Activated CD8-positive, alpha-beta memory T cell treated with anti-CD3 and anti-CD28 coated beads for 4 hours (primary cell): ENCODE measurements around the gene KRTAP22-1.

ENCODE experiments used
- DNase-seq, 2 donors: peaks; one replicate each; pipeline ENCODE4 v3.0.0-alpha.2; 2020; ENCODE audit warnings: low read depth in 2 of 2

Gene KRTAP22-1

DNA sequence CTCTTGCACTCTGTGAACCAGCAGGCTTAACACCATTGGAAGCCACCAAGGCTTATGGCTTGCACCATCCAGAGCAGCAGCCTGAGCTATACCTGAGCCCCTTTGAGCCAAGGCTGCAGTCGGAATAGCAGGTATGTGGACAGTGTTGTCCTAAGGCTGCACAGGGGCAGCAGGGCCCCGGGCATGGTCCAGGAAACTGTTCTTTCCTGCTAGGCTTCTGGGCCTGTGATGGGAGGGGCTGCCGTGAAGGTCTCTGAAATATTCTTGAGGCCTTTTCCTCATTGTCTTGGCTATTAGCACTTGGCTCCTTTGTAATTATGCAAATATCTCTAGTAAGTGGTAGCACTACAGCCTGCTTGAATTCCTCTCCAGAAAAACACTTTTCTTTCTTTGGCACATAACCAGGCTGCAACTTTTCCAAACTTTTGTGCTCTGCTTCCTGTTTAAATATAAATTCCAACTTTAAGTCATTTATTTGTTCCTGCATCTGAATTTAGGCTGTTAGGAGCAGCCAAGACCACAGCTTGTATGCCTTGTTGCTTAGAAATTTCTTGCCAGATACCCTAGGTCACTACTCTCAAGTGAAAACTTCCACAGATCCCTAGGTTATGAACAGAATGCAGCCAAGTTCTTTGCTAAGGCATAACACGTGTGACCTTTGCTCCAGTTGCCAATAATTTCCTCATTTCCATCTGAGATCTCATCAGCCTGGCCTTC is 24.7 kb downstream of the KRTAP22-1 start:
- DNase-seq: no peak

DNA sequence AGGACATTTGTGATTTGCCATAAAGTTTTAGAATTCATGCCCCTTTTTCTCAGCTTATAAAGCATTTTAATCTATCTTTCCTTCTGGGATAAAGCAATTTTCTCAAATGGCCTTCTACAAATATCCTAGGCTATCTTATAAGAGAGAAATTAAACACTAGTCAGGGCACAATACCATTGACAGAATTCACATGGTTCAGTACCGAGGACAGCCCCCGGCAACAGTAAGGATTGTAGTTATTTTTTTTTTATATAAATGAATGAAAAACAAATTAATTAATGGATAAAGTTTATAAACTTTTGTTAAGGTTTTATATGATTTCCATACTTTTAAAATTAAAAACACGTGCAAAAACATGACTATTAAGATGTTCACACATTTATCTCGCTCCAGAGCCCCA is 27.2 kb downstream of the KRTAP22-1 start:
- DNase-seq: no peak

DNA sequence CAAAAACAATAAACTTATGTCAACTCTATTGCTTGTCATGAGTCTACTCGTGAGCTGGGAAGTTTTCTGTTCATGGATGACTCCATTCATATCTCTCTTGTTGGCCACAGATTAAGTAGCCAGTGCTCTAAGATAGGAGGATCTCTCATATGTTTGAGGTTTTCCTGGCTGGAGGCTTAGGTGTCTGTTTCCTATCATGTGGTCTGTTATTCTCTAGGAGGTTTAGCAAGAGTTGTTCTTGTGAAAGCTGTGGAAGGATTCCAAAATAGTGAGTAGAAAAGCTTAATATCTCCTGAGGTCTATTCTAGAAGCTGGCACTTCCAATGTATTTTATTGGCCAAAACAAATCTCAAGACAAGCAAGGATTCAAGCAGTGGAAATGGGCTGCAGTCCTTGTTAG is 28.3 kb downstream of the KRTAP22-1 start:
- no peak for DNase-seq

DNA sequence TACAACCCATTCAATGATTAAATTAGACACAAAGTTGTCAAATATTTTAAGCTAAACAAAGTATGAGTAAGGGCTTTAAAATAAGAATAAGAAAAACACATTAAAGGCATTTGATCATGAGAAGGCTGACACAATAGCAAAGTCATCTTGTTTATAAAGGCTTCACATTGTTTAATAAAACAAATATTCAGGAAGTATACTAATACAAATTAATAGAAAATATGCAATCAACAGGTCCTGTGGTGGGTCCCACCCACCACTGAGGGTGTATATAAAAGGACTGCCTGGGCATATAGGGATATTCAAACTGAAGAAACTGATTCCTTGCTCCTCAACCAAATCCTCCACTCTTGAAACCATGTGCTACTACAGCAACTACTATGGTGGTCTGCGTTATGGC is 34.0 kb downstream of the KRTAP22-1 start, which contains the start of gene KRTAP20-2:
TSS of gene KRTAP20-2 (plus strand) at position 301 of the 400 bp plus-strand sequence. CDS start at position 359, 58 bp downstream.
- no peak for DNase-seq

DNA sequence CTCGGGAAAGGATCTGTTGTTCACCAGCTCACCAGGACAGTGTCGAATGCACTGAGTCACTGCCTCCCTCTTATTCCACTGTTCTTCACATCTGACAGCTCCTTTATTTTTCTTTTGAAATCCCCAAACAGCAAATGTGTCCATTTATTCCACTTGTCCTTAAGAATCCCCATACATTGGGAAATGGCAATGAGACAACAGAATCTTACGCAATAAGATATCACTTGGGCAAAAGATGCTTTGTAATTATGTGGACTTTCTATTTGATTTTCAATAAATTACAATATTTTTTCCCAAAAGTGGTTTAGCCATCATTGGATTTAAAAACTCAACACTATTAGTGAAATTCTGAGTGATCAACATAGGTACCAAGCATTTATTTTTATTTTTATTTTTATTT is 37.8 kb downstream of the KRTAP22-1 start:
- no peak for DNase-seq

DNA sequence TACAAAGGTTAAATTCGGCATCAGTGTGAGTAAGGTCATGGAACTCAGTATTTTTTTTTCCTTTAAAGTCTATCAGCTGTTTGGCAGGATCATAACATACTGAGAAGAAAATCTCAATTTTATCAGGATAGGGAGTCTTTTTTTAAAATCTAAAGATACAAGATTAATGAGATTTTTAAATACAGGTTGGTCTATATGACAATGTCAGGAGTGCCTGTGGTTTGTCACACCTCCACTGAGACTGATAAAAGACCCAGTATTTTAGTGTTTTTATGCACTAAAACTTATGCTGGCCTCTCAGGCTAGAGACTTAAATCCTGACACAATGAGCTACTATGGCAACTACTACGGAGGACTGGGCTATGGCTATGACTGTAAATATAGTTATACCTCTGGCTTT is 41.7 kb downstream of the KRTAP22-1 start, which contains the start of gene KRTAP20-3:
TSS of gene KRTAP20-3 (plus strand) at position 301 of the 400 bp plus-strand sequence.
- DNase-seq: no peak

DNA sequence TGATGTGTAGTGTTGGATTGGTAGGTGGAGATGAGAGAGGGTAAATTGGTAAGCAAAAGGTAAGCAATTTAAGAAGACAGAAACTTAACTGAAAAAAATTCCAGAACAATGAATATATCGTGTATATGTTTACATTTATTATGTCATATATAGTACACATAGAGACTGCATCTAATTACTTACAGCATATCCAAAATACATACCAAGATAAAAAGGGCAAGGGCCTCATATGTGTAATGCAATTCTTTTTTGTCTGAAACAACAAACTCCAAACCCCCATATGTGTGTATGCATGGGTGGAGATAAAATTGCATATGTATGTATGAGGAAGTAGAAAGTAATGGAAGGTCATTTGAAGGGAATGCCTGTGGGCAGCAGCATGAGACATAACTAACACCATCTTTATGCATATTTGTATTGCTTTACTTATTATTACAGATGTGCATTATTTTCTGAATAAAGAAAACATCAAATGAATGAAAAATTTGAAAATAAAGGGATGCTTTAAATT is 46.1 kb downstream of the KRTAP22-1 start:
- DNase-seq: no peak
